Effector memory CD4-positive, alpha-beta T cell (primary cell): ENCODE results near the gene ITGB1BP2.
"Not testable (repeated sequence)": the region's sequence is repeated elsewhere in the genome, so short reads cannot be mapped to it uniquely, and the experiment has no call there.

ENCODE experiments used
- DNase-seq, 3 donors: peaks; one replicate each; pipeline ENCODE4 v3.0.0-alpha.2; 2020
- H3K27ac ChIP-seq: 2 replicates; pipeline ENCODE4 v1.7.0; 2013; ENCODE audit warnings: mild to moderate bottlenecking, low read length, moderate library complexity; ENCODE audit not compliant: insufficient read depth, poor library complexity, severe bottlenecking
- H3K27me3 ChIP-seq: replicated peaks from 2 replicates; pipeline ENCODE4 v1.7.0; 2013; ENCODE audit warnings: mild to moderate bottlenecking, low read length; ENCODE audit not compliant: insufficient read depth, control insufficient read depth, poor library complexity, severe bottlenecking
- H3K36me3 ChIP-seq: 2 replicates; pipeline ENCODE4 v1.7.0; 2013; ENCODE audit warnings: mild to moderate bottlenecking, low read length, moderate library complexity; ENCODE audit not compliant: control insufficient read depth, insufficient read depth
- H3K4me1 ChIP-seq: 2 replicates; pipeline ENCODE4 v1.7.0; 2013; ENCODE audit warnings: low read length, mild to moderate bottlenecking; ENCODE audit not compliant: control insufficient read depth, insufficient read depth, poor library complexity, severe bottlenecking
- H3K4me3 ChIP-seq: 2 replicates; pipeline ENCODE4 v1.7.0; 2013; ENCODE audit warnings: low read length, low read depth, mild to moderate bottlenecking; ENCODE audit not compliant: insufficient read depth, poor library complexity, severe bottlenecking
- H3K9me3 ChIP-seq: 2 replicates; pipeline ENCODE4 v1.7.0; 2013; ENCODE audit warnings: mild to moderate bottlenecking, low read length, moderate library complexity; ENCODE audit not compliant: control insufficient read depth
- total RNA-seq, 3 donors: gene quantifications; one replicate each; lab custom pipeline; 2026; lab: John Stamatoyannopoulos, UW

ITGB1BP2 gene
- total RNA-seq, result 1.0 to 3.5 (median 1.5) reads per million in 3 donors

- Histone ChIP-seq H3K4me1 (no peaks in the 10 kb centered on the region), H3K27ac (no peak within 1 kb of the TSS), H3K4me3 (no peak within 1 kb of the TSS), H3K27me3 (no peaks in the 10 kb centered on the region), H3K36me3 (peaks cover 21% of the 10 kb centered on the region), H3K9me3 (no peaks in the 10 kb centered on the region)
- DNase-seq, result no peak
These were observed at the start of gene ITGB1BP2 for GRCh38 chrX:71301195-71301924. ITGB1BP2 (plus strand) TSS chrX:71301750; CDS start chrX:71301807, 57 bp downstream.

- peaks cover 12% of the 10 kb centered on the region for H3K4me1 ChIP-seq
- no peak overlapping the region for H3K27ac ChIP-seq
- no peak for DNase-seq
- H3K4me3 ChIP-seq, result no peak overlapping the region
- no peaks in the 10 kb centered on the region for H3K27me3 ChIP-seq
- H3K9me3 ChIP-seq, result no peaks in the 10 kb centered on the region
- H3K36me3 ChIP-seq, result peaks cover 3% of the 10 kb centered on the region
These were observed 49.3 kb upstream of the ITGB1BP2 start for GRCh38 chrX:71252221-71252620.

GRCh38 chrX:71253253-71254091 lies 48.1 kb upstream of the ITGB1BP2 start:
- peaks cover 12% of the 10 kb centered on the region for H3K4me1 ChIP-seq
- H3K9me3 ChIP-seq, result no peaks in the 10 kb centered on the region
- peak overlapping the region; percentile 75 for H3K27ac ChIP-seq
- H3K4me3 ChIP-seq, result peak overlapping the region; percentile 91
- no peaks in the 10 kb centered on the region for H3K36me3 ChIP-seq
- no peaks in the 10 kb centered on the region for H3K27me3 ChIP-seq
- peak; percentile 1 to 32 (median 4) for DNase-seq

- Histone ChIP-seq H3K4me3 (peak within 1 kb of the TSS; percentile 91), H3K9me3 (no peaks in the 10 kb centered on the region), H3K27ac (peak within 1 kb of the TSS; percentile 75), H3K4me1 (peaks cover 12% of the 10 kb centered on the region), H3K27me3 (no peaks in the 10 kb centered on the region), H3K36me3 (no peaks in the 10 kb centered on the region)
- DNase-seq, result peak; percentile 65 to 69 (median 66)
These were observed 47.2 kb upstream of the ITGB1BP2 start, which contains the start of gene ZMYM3 for GRCh38 chrX:71254092-71254963. ZMYM3 (minus strand) TSS chrX:71254140; CDS start chrX:71253255, 885 bp downstream.

- Histone ChIP-seq H3K27ac (peak overlapping the region; percentile 75), H3K4me3 (no peak overlapping the region)
- no peak for DNase-seq
These were observed 45.5 kb upstream of the ITGB1BP2 start for GRCh38 chrX:71256051-71256450.

GRCh38 chrX:71256856-71257255 lies 44.7 kb upstream of the ITGB1BP2 start:
- no peaks in the 10 kb centered on the region for H3K27me3 ChIP-seq
- DNase-seq, result no peak
- no peak overlapping the region for H3K4me3 ChIP-seq
- H3K4me1 ChIP-seq, result peaks cover 12% of the 10 kb centered on the region
- no peaks in the 10 kb centered on the region for H3K9me3 ChIP-seq
- H3K27ac ChIP-seq, result no peak overlapping the region
- no peaks in the 10 kb centered on the region for H3K36me3 ChIP-seq

More at GRCh38 chrX:71256051-71256450, 45.5 kb upstream of the ITGB1BP2 start:
- Histone ChIP-seq H3K9me3 (no peaks in the 10 kb centered on the region), H3K4me1 (peaks cover 12% of the 10 kb centered on the region), H3K27me3 (no peaks in the 10 kb centered on the region), H3K36me3 (no peaks in the 10 kb centered on the region)

- H3K36me3 ChIP-seq, DNase-seq, H3K4me3 ChIP-seq, H3K9me3 ChIP-seq, H3K27me3 ChIP-seq, H3K27ac ChIP-seq, H3K4me1 ChIP-seq: not testable (repeated sequence)
These were observed 32.9 kb upstream of the ITGB1BP2 start for GRCh38 chrX:71268624-71269023.

- H3K9me3 ChIP-seq, result no peaks in the 10 kb centered on the region
- no peak for DNase-seq
- H3K27ac ChIP-seq, result no peak overlapping the region
- no peaks in the 10 kb centered on the region for H3K36me3 ChIP-seq
- no peaks in the 10 kb centered on the region for H3K27me3 ChIP-seq
- H3K4me3 ChIP-seq, result no peak overlapping the region
- H3K4me1 ChIP-seq, result no peaks in the 10 kb centered on the region
These were observed 31.7 kb upstream of the ITGB1BP2 start for GRCh38 chrX:71269801-71270395.

- H3K27me3 ChIP-seq, H3K36me3 ChIP-seq, DNase-seq: not testable (repeated sequence)
These were observed 29.2 kb upstream of the ITGB1BP2 start for GRCh38 chrX:71272313-71272712.

More at GRCh38 chrX:71272313-71272712, 29.2 kb upstream of the ITGB1BP2 start:
- H3K4me1 ChIP-seq, H3K9me3 ChIP-seq, H3K4me3 ChIP-seq, H3K27ac ChIP-seq: not testable (repeated sequence)
